Activated CD4-positive, alpha-beta T cell treated with anti-CD3 and anti-CD28 coated beads for 1 hour (primary cell): ENCODE results near the gene ST6GAL1.
"Not testable (repeated sequence)": the region's sequence is repeated elsewhere in the genome, so short reads cannot be mapped to it uniquely, and the experiment has no call there.

Source experiments
- DNase-seq: peaks from one replicate; pipeline ENCODE4 v3.0.0-alpha.2; 2020

Gene ST6GAL1

DNA sequence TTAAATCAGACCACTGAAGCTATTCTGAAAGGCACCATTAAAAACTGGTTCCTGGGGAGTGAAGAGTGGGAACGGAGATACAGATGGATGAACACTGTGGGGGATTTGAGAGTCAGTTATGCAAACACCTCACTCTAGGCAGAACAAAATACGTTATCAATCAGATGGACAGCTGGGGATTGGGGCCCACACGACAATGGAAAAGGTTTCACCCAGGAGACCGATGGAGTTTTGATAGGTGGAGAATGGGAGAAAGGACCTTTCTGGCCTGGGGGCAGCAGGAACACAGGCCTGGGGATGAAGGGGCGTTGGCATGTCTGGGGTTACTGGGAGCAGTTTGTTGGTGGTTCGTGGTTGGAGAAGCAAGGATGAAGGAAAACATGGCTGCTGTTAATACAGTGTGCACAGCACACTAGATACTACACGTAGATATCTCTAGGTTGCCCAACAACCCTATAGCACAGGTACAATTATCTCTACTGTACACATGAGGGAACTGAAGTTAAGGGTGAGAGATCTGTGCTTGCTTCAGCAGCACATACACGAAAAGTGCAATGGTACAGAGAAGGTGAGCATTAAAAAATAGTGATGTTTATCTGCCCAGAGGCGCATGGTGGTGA, 16.5 kb downstream of the ST6GAL1 start:
- no peak for DNase-seq

DNA sequence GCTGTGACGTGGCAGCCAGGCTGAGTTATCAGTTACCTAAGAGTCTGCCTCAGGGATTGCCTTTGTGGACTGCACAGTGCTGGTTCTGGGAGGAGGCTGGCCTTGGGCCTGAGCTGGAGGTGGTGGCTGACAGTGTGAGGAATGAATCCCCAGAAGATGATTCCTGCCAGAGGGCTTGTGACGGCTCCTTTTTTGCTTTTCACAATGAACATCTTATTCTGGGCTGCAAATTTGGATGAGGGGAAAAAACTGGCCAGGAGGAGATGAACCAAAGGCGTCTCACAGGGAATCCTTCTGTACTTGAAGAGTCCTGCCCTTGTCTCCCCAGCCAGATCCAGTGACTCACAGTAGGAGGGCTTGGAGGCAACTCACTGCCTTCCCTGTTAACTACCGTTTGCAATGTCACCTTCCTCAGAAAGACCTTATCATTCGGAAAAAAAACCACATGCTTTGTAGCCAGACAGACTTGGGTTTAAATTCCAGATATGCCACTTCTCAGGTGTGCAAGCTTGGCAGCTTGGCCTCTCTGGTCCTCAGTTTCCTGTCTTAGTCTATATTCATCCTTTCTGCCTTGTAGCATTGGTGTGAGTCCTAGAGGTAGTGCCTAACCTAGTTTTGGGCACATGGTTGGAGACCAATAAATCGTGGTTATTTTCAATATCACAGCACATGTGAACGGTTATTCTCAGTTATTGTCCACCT, 19.1 kb downstream of the ST6GAL1 start:
- no peak for DNase-seq

DNA sequence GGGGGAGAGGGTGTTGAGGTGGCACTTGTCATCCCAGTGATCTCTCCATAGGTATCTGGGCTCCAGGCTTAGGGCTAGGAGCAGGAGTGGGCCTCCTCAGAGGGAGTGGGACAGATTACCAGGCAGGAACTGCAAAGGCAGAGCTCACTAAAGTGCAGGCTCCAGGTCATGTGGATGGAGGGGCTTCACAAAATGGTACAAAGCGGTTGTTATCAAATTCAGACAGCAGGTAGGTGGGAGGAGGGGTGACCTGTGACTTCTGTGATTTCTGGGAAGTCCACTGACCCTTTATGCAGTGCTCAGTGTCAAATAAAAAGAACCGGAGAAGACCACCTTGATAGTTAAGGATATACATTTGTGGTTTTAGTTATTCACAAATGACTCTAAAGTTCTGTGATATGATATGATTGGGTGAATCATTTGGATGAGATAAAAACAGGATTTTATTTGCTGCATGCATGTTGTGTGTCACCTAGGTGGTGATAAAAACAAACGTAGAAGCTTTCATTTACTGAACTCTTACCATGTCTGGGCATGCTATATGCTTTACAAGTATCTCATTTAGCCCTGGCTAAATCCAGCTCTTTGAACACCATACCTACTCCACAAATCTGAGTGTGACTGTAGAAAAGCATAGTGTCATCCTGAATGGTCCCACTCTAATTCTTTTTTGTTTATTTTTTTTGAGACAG, 20.2 kb downstream of the ST6GAL1 start:
- DNase-seq: no peak

DNA sequence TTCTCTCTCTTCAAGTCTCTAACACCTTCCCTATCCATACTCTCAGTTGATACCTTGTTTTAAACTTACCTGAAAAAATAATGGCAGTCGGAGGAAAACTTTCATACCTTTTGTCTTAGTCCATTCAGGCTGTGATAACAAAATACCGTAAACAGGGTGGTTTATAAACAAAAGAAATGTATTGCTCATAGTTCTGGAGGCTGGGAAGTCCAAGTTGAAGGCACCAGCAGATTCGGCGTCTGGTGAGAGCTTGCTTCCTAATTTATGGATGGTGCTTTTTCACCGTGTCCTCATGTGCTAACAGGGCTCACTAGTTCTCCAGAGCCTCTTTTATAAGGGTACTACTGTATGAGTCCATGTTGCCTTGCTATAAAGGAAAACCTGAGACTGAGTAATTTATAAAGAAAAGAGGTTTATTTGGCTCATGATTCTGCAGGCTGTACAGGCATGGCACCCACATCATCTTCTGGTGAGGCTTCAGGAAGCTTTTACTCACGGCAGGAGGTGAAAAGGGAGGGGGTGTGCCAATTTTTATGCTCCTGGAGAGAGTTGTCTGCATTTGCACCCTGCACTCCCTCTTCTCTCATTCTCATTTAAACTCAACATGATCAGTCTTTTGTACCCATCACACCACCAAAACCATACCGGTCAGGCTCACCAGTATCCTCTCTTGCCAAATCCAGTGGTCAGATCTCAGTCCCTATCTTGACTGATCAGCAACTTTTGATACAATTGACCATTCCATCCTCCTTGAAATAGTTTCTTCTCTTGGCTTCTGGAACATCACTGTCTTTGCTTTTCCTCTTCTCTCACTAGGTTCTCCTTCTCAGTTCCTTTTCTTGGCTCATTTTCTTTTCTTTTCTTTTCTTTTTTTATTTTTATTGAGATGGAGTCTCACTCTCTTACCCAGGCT, 21.6 kb downstream of the ST6GAL1 start:
- no peak for DNase-seq

DNA sequence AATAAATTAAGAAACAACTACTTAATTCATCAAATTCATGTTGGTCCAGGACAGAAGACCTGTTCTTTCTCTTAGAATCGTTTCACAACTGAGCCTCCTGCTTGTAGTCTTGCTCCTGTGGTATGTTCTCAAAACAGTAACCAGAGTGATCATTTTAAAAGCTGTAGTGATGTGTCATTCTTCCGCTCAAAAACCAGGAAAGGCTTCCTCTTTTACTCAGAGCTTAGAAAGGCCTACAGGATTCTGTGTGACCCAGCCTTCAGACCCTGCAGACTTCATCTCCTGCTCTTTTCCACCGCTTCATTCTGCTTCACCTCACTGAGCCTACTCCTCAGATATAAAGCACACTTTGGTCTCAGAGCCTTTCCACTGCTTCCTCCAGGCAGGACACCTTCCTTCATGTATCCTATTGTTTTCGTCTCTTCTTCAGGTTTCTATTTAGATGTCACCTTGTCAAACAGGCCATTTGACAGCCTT, 22.7 kb downstream of the ST6GAL1 start:
- DNase-seq: no peak

DNA sequence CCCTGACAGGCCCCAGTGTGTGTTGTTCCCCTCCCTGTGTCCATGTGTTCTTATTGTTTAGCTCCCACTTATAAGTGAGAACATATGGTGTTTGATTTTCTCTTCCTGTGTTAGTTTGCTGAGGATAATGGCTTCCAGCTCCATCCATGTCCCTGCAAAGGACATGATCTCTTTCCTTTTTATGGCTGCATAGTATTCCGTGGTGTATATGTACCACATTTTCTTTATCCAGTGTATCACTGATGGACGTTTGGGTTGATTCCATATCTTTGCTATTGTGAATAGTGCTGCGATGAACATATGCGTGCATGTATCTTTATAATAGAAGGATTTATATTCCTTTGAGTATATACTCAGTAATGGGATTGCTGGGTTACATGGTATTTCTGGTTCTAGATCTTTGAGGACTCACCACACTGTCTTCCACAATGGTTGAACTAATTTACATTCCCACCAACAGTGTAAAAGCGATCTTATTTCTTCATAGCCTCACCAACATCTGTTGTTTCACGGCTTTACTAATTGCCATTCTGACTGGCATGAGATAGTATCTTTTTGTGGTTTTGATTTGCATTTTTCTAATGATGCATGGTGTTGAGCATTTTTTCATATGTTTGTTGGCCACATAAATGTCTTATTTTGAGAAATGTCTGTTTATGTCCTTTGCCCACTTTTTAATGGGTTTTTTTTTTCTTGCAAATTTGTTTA, 23.8 kb downstream of the ST6GAL1 start:
- not testable (repeated sequence) for DNase-seq

DNA sequence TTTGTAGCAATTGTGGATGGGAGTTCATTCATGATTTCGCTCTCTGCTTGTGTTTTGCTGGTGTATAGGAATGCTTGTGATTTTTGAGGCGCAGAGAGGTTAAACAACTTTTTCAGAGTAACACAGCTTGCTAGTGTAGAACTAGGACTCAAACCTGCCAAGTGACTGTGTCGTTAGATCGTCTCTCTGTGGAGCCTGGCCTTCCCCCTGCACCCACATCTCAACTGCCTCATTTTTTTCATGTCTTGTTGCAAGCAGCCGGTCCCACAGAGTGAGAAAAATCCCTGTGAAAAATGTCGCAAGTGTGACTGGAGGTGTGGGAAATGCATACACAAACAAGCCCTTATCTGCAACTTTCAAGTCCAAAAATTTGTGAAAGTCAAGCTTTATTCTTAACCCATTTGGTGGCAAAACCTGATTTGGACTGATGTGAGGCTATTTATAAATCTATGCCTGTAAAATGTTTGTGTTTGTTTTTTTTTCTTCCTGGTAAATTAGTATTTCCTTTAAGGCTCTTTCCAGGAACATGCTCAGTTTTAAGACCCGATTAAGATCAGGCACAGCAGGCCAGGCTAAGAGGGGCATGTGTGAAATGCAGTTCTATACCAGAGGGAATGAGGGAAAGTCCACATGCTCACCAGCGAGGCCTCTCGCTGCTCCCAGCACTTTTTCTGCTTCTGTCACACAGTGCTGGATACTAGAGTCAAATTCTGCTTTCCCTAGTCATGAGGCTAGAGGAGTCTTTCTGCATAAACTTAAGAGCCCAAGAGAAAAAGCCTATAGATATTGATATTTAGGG, 25.8 kb downstream of the ST6GAL1 start:
- DNase-seq: no peak

DNA sequence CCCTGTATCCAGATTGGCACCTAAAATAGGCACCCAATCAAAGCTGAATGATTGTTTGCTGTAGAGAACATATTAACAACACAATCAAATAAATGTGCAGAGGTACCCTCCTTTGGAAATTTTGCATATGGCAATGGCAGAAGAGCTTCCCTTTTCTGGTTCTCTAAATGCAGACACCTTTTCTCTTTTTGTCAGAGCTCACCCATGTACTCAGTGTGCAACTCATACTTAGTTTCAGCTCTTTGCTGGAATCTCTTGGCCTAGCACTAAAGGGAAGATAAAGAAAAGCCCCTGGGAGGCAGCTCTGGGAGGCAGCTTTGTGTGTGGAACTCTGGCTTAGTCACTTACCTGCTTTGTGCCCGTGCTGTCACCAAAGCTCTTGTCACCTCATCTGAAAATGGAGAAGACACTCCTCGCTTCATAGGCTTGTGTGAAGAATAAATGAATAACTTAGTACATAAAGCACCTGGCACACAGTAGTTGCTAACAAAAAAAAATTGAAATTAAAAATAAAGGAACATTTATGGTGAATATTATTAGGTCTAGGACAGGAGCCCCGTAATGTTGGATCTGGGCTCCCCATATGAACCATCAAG, 28.8 kb downstream of the ST6GAL1 start:
- no peak for DNase-seq

DNA sequence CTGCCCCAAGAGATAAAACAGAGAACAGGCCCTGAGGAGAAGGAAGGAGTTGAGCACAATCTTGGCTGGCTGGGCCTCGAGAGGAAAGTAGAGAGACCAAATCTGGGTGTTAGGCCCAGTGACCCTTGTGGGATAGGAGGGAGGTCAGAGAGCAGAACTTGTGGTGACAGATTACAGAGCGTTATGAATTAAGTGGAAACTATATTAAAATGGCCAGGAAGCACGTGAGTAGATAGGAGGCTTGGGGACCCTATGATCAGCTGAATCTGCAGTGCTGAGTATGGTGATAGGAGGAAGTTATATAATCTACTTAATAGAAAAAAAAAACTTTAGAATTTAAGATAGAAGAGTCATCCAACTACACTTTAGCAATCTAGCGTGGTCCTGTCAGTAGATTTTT, 30.0 kb downstream of the ST6GAL1 start:
- DNase-seq: no peak

DNA sequence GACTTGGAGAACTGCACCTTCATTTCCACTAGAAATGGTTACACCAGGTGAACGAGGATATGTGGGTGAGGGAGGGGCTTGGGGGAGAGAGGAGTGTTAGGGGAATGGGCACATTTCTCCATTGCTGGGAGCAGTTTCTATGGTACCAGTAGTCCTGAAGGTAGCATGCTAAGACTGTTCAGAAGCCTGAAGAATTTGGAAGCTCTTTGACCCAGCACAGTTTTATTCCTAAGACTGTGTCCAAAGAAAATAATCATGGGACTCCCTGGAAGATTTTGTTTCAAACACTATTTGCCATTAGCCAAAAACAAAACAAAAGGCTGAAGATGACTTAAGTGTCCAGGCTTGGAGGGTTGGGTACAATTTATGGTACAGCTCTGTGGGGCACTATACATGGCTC, 32.1 kb downstream of the ST6GAL1 start:
- DNase-seq: no peak

DNA sequence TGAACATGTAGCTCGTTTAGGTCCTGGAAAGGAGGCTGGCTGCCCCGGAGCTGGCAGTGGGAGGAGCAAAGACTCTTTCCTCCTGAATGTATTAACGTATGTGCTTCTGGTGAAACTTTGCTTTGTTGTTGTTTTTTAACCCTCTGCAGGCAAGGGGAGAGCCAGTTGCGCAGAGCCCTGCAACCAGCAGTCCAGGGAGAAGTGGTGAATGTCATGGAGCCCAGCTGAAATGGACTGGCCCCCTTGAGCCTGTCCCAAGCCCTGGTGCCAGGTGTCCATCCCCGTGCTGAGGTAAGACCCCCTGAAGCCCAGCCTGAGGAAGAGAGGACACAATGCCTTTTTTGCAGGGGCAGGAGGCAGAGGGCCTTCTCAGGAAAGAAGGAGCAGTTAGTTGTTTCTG, 33.3 kb downstream of the ST6GAL1 start:
- no peak for DNase-seq

DNA sequence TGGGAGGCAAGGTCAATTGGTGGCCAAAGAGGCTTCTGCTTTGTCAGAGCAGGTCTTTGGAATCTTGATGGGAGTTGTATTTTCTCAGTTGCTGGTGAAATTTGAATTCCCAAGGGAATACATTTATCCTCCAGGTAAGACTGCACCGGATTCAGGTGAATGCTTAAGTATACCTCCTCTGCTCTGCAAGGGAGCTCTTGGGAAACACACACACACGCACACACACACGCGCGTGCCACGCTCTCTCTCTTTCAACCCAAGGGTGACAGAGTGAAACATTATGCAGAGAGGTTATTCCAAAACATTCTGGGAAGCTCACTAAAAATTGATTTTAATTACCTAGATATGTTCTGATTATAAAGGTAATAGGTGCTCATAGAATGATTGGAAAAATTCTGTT, 33.7 kb downstream of the ST6GAL1 start:
- DNase-seq: no peak

DNA sequence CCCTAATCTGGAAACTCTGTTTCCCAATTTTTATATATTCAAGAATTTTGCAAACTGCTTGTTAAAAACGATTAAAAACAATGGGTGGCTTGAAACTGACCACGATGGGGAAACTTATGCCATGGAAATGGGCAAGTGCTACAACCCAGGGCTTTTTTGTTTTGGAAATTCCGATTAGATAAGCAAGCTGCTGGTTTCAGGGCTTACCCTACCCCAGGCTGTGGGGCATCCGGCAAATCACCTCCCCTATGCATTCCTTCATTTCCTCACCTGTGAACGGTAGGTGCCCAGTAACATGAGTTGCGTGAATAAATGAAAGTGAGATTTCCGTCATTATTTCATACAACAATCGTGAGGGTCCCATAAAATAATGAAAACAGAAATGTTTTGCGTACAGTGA, 34.3 kb downstream of the ST6GAL1 start:
- no peak for DNase-seq

DNA sequence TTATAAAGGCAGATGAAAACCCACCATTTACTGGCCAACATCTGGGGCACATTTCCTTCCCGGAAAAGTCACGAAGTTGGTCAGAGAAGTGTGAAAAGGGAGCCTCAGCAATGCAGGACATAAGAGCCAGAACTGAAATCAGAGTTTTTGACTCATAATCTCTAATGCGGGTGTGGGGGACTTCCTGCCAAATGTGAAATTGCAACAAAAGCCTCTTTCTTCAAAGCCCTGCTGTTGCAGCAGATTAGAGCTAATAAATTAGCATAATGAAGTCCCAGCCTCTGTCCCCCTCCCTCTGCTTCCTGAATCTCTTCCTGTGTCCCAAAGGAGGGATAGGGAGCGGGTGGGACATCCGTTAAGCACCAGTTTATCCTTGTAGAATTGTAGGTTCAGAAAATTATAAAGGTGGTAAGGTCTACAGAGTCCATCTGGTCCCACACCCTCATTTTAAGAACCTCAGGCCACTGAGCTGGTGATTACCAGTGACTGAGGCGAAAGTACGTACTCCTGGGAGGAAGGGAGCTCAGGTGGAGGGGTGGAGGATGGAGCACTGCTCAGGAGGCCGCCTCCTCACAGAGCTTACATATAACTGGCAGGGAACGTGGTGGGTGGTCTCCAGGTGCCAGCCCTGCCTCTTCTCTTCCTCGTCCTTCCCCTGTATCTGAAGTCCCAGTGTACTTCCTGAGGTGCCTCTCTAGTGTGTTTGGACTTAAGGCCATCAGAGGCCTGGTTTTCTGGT, 35.0 kb downstream of the ST6GAL1 start:
- no peak for DNase-seq

DNA sequence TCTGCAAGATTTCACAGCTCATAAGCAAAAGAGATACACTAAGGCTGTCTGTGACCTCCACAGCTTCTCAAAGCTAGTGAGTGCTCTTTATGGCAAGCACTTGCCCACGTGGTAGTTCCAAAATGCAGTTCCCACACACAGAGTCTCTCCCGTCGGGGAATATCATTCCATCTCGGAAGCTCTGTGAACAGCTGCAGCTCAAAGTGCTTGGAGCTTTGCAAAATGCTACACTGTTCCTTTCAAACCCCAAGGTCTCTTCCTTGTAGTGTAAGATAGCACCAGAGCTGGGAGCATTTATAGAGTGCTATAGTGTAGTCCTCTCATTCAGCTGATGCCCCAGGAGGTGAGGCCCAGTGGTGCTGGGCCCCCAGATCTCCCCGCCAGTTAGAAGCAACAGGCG, 36.1 kb downstream of the ST6GAL1 start:
- no peak for DNase-seq

DNA sequence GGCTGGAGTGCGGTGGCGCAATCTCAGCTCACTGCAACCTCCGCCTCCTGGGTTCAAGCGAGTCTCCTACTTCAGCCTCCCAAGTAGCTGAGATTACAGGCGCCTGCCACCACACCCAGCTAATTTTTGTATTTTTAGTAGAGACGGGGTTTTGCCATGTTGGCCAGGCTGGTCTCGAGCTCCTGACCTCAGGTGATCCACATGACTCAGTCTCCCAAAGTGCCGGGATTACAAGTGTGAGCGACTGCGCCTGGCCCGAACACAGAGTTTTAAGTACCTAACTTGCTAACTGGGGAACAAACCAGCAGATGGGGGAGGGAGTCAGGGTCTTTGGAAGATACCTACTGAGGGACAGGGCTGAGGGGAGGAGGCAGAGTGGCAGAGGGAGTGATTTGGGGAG, 36.9 kb downstream of the ST6GAL1 start:
- not testable (repeated sequence) for DNase-seq

DNA sequence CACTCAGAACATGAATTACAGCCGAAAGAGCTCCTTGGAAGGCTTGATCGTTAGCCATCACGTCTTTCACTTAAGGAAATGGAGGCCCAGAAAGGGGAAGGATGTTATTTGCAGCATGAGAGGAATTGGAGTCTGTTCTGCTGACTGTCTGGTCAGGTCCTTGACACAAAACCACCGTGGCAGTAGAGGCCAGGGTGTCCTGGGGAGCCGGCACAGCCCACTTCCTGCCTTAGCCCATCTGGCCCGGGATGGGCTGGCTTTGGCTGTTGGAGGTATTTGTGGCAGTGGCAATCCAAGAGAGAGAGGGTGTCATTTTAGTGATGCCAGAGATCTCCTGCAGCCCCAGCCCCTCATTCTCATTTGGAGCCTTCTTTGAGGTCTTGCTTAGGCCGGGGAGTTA, 37.4 kb downstream of the ST6GAL1 start:
- DNase-seq: no peak

DNA sequence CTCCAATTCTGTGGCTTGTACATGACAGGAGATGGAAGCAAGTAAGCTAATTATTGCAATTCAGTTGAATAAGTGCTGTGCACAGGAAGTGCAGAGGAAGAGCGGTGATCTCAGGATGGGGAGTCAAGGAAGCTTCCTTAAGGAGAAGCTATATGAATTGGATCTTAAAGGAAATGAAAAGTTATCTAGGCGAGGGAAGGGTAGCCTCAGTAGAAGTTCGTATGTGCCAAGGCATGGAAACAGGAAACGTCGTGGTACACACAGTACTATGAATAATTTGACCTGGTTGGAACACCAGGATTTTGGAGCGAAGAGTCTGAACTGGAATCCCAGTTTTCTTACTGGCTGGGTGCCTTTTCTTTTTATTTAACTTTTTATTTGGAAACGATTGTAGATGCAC, 39.3 kb downstream of the ST6GAL1 start:
- DNase-seq: no peak

DNA sequence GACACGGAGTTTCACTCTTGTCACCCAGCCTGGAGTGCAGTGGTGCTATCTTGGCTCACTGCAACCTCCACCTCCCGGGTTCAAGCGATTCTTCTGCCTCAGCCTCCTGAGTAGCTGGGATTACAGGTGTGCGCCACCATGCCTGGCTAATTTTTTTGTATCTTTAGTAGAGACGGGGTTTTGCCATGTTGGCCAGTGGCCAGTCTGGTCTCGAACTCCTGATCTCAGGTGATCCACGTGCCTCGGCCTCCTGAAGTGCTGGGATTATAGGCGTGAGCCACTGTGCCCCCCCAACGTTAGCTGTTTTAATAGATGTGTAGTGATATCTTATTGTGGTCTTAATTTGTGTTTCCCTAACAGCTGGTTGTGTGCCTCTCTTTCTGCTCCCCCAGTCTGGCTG, 40.8 kb downstream of the ST6GAL1 start:
- DNase-seq: not testable (repeated sequence)

DNA sequence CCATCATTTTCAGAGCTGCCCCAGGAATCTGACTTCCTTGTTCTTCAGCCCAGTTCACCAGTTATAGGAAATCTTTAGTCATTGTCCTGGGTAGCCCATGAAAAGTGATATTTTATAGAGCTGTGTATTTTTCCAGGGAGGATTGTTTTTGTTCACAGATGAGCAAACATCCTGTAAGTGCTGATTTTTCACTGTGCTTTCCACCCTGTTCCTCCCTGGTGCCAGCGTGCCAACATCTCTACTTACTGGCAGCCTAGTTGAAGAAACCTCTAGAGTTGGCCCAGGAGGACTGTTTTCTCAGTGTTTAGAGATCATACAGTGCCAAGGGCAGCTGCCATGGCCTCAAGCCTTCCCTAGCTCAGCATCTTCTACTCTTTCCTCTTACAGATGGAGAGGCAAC, 41.3 kb downstream of the ST6GAL1 start:
- DNase-seq: no peak
